VCaP (cell line): ENCODE results near the gene NEUROD4.

Source experiments
- H3K27ac ChIP-seq: fragments of 450-650 bp; 2 replicates; pipeline ENCODE4 v1.5.1; 2017
- CTCF ChIP-seq: fragments of 450-650 bp; conservative IDR thresholded peaks from 2 replicates; pipeline ENCODE4 v1.5.1; 2017; ENCODE audit warnings: mild to moderate bottlenecking, moderate library complexity

The NEUROD4 gene

GRCh38 chr12:54998958-54999510 lies 20.7 kb upstream of the NEUROD4 start:
- no peak overlapping the region for H3K27ac ChIP-seq
- TF ChIP-seq CTCF, result no peak

DNA sequence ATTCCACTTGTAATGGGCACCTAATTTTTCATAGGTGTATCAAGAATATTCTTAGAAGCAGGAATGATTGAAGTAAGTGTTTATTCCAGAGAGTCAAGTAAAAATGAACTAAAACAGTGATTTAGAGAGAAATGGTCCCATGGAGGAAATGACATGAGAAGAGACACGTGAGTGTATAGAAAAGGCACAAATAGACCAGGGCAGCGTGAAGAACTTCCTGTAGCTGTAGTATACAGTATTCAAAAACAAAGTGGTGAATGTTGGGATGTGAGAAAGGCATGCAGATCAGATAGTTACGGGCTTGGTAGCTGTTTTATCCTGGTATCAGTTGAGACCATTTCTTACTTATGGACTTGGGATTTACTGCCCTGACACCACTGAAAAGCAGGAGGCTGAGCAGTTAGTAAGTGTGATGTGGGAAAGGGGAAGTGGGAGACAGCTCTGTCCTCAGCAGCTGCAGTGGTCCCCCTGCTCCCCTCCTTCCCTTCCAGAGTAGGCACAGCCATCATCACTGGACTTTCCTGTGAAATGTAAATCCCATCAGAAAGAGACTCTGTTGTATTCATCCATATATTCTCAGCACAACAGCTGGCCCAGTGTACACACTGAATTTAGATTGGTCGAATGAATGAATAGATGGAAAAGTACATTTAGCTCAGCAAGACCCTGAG lies 18.4 kb upstream of the NEUROD4 start:
- H3K27ac ChIP-seq, result no peak overlapping the region
- TF ChIP-seq CTCF, result no peak

DNA sequence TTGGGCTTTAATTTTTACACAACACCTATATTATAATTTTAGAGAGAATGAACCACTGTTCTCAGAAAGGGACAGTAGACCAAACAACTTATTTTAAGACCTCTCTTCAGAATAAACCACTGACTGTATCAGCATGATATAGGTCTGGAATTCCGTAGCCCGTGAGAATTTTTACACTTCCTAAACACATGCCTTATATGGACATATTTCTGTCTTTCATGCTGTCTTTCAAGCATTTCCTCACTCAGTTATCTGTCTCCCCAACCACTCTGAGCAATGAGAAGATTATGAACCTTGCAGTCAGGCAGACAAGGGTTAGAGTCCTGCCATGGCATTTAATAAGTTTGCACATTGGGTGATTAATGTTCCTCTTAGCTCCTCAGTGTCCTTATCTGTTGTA lies 17.4 kb upstream of the NEUROD4 start:
- TF ChIP-seq CTCF, result no peak
- H3K27ac ChIP-seq, result no peak overlapping the region

- no peak overlapping the region for H3K27ac ChIP-seq
- no peak for TF ChIP-seq CTCF
These were observed 10.7 kb upstream of the NEUROD4 start for GRCh38 chr12:55008944-55009585.

DNA sequence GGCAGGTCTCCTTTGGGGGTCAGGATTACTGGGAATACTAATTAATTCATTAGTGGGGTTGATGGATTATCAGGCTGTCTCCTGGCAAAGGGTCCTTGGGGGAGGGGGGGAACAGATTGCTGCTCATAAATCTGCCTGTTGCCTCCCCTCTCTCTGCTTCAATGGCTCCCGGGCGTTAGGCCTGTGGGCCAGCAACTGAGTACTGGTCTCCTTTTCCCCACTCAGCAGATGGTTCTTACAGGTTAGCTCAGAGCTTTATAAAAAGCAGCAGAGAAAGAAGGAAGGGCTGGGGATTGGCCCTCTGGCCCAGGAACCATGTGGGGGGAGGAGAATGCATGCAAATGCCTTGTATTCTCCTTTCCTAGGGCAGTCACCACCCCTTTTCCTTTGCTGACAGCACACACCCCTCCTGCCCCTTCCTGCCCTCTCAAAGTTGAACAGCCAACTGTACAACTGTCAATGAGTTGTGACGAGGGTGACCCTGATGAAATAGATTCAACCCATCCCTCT lies 2.3 kb upstream of the NEUROD4 start:
- no peak overlapping the region for H3K27ac ChIP-seq
- no peak for TF ChIP-seq CTCF

GRCh38 chr12:55024575-55024974 lies 4.8 kb downstream of the NEUROD4 start:
- TF ChIP-seq CTCF, result no peak
- no peak overlapping the region for H3K27ac ChIP-seq

GRCh38 chr12:55025508-55025907 lies 5.7 kb downstream of the NEUROD4 start:
- H3K27ac ChIP-seq, result no peak overlapping the region

More at GRCh38 chr12:55025508-55025907, 5.7 kb downstream of the NEUROD4 start:
- no peak for TF ChIP-seq CTCF
